Epithelial cell of esophagus (primary cell): Measurements from ENCODE around the gene MFSD1.

Experiments used
- DNase-seq: peaks from one replicate; pipeline ENCODE4 v3.0.0; 2010; ENCODE audit warnings: low read depth
- H3K4me3 ChIP-seq: 2 replicates; pipeline ENCODE4 v1.5.1; 2011; ENCODE audit warnings: mild to moderate bottlenecking, low read length, control low read depth
- CTCF ChIP-seq: IDR thresholded peaks from 2 replicates; pipeline ENCODE4 v1.5.1; 2011; ENCODE audit warnings: low read depth, mild to moderate bottlenecking, low read length, control low read depth, inconsistent platforms; ENCODE audit not compliant: insufficient read depth; ENCODE audit errors: missing control alignments

The MFSD1 gene

GRCh38 chr3:158808697-158809096, 6.8 kb downstream of the MFSD1 start:
- no peak overlapping the region for H3K4me3 ChIP-seq
- DNase-seq: peak; percentile 88
- TF ChIP-seq CTCF: no peak

DNA sequence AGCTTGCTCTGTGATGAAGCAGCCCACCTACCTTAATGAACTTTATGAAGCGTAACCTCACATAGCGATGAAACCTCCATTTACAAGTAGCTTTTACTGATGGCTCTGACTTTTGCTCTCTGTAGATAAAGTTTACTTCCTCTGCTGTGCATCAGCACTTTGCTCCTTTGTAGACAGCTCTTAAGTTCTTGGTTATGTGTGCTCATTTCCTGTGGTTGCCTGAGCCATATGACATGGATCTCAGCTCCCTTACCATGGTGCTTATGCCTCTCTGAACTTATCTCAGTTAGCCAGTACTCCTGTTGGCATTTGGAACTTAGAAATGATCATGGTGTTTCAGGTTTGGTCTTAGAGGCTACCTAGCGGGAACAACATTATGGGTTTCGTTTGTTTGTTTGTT, 7.8 kb downstream of the MFSD1 start:
- no peak overlapping the region for H3K4me3 ChIP-seq
- no peak for TF ChIP-seq CTCF
- peak; percentile 20 for DNase-seq

GRCh38 chr3:158810823-158811724, 9.2 kb downstream of the MFSD1 start:
- DNase-seq: peak; percentile 80
- no peak for TF ChIP-seq CTCF
- no peak overlapping the region for H3K4me3 ChIP-seq

DNA sequence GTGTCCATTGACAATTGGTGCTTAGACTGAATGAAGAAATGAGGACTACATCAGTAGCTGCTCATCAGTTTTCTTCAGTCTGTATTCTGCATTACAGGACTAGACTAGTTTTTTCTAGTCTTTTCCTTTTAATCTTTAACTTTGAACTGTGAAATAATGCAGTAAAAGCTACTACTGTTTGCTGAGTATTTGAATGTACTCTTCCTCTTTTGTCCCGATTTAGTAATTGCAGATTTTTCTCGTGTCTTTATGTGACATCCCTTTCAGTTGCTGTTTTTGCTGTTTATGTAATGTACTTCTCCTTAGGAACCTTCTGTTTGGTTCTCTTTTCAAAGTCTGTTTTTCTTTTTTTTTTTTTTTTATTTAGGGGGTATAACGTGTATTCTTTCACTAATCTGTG, 17.4 kb downstream of the MFSD1 start:
- no peak for TF ChIP-seq CTCF
- H3K4me3 ChIP-seq: no peak overlapping the region
- no peak for DNase-seq

DNA sequence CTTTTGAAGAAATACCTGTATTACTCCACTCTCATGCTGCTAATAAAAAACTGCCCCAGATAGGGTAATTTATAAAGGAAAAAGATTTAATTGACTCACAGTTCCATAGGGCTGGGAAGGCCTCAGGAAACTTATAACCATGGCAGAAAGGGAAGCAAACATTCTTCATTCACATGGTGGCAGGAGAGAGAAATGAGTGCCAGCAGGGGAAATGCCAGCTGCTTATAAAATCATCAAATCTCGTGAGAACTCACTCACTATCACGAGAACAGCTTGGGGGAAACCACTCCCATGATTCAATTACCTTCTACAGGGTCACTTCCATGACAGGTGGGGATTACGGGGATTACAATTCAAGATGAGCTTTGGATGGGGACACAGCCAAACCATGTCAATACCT, 18.7 kb downstream of the MFSD1 start:
- no peak for DNase-seq
- TF ChIP-seq CTCF: no peak
- no peak overlapping the region for H3K4me3 ChIP-seq

- H3K4me3 ChIP-seq: no peak overlapping the region
- DNase-seq: no peak
- no peak for TF ChIP-seq CTCF
Observed at GRCh38 chr3:158821847-158822246, 20.0 kb downstream of the MFSD1 start.

DNA sequence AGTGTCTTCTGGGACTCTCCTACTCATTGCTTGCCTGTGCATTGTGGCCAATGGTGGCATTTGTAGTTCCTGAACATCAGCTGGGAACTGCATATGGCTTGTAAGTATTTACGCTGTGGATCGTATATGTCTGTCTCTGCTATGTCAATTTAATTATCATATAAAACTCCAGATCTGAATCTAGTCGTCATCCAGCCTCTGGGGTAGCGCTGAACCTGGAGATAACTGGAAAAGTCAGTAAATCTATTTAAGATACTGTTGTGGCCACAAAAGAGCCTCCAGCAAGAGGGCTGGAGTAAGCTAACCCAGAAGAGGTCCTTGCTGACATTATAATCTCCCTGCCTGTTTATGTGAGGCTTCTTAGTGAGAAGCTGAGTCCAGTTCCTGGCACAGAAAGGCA, 21.6 kb downstream of the MFSD1 start:
- TF ChIP-seq CTCF: no peak
- DNase-seq: no peak
- H3K4me3 ChIP-seq: no peak overlapping the region
